ENCODE results near the gene CASP10. TPM values are rescaled to one million over a fixed set of nuclear protein-coding genes. Genes with fewer than 3 reads are reported as not detected.

CASP10 gene
- total and polyA plus RNA-seq, 2 of the 13 experiments (the other 11 are each of a cell fraction or from before 2014, with no cell fraction given): 22.2 to 23.8 TPM

DNA sequence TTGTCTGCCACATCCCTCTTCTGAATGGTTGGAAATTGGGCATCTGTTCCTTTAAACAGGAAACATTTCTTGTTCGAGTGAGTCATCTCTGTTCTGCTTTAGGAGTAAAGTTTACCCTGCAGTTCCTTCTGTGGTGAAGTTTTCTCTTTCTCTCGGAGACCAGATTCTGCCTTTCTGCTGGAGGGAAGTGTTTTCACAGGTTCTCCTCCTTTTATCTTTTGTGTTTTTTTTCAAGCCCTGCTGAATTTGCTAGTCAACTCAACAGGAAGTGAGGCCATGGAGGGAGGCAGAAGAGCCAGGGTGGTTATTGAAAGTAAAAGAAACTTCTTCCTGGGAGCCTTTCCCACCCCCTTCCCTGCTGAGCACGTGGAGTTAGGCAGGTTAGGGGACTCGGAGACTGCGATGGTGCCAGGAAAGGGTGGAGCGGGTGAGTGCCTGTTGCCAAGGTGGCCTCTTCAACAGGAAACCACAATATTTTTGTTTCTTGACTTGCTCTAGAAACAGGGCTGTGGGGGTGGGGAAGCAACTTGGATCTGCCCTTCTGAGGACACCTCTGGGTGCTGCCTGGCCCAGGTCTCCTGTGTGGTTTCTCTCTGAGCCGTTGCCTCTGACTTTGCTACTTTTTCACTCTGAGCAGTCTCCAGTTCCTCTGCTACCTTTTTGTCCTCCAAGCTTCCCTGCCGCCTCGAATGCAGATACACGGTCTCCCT is 75.2 kb downstream of the CASP10 start (continued):
- TF ChIP-seq CCAR2 (optimal IDR thresholded peaks at IDR 0.05; ENCODE audit: low read depth, low read length): no peak
- TF ChIP-seq ZNF496 (CRISPR knock-in tag; IDR thresholded peaks at IDR 0.05; ENCODE audit: insufficient replicate concordance): no peak
- TF ChIP-seq SMAD1 (CRISPR knock-in tag; IDR thresholded peaks at IDR 0.05; ENCODE audit: borderline replicate concordance, low read depth): no peak
- TF ChIP-seq, protein P1, sequence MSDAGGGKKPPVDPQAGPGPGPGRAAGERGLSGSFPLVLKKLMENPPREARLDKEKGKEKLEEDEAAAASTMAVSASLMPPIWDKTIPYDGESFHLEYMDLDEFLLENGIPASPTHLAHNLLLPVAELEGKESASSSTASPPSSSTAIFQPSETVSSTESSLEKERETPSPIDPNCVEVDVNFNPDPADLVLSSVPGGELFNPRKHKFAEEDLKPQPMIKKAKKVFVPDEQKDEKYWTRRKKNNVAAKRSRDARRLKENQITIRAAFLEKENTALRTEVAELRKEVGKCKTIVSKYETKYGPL (CRISPR knock-in tag; IDR thresholded peaks at IDR 0.05): no peak
- TF ChIP-seq, protein P2, sequence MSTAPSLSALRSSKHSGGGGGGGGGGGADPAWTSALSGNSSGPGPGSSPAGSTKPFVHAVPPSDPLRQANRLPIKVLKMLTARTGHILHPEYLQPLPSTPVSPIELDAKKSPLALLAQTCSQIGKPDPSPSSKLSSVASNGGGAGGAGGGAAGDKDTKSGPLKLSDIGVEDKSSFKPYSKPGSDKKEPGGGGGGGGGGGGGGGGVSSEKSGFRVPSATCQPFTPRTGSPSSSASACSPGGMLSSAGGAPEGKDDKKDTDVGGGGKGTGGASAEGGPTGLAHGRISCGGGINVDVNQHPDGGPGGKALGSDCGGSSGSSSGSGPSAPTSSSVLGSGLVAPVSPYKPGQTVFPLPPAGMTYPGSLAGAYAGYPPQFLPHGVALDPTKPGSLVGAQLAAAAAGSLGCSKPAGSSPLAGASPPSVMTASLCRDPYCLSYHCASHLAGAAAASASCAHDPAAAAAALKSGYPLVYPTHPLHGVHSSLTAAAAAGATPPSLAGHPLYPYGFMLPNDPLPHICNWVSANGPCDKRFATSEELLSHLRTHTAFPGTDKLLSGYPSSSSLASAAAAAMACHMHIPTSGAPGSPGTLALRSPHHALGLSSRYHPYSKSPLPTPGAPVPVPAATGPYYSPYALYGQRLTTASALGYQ (CRISPR knock-in tag; IDR thresholded peaks at IDR 0.05): no peak
- peak; percentile 65 for TF ChIP-seq TBX2 (CRISPR knock-in tag; IDR thresholded peaks at IDR 0.05; ENCODE audit: borderline replicate concordance)
- no peak for TF ChIP-seq SRSF9 (IDR thresholded peaks at IDR 0.05; ENCODE audit: borderline replicate concordance, insufficient read depth, low read depth, low read length, poor library complexity, severe bottlenecking)
- TF ChIP-seq PRPF4 (IDR thresholded peaks at IDR 0.05; ENCODE audit: low read depth, low read length, poor library complexity, severe bottlenecking): no peak
- no peak for TF ChIP-seq SOX13 (IDR thresholded peaks at IDR 0.05)
- no peak for TF ChIP-seq SOX13 (CRISPR knock-in tag; conservative IDR thresholded peaks at IDR 0.05 in 1 of 2, IDR thresholded peaks at IDR 0.05 in 1 of 2)
- TF ChIP-seq ZNF709 (CRISPR knock-in tag; IDR thresholded peaks at IDR 0.05): no peak
- TF ChIP-seq NFE2L2 (IDR thresholded peaks at IDR 0.05; ENCODE audit: low read length): no peak
- TF ChIP-seq MTA1 (CRISPR knock-in tag; IDR thresholded peaks at IDR 0.05; ENCODE audit: borderline replicate concordance): no peak
- TF ChIP-seq SATB2 (CRISPR knock-in tag; IDR thresholded peaks at IDR 0.05): no peak
- TF ChIP-seq, protein P3, sequence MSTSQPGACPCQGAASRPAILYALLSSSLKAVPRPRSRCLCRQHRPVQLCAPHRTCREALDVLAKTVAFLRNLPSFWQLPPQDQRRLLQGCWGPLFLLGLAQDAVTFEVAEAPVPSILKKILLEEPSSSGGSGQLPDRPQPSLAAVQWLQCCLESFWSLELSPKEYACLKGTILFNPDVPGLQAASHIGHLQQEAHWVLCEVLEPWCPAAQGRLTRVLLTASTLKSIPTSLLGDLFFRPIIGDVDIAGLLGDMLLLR (CRISPR knock-in tag; IDR thresholded peaks at IDR 0.05): peak; percentile 77; the same call in 1 of the 2 replicates
- no peak for TF ChIP-seq CREB1 (IDR thresholded peaks at IDR 0.05)
- no peak for TF ChIP-seq CREB1 (CRISPR knock-in tag; IDR thresholded peaks at IDR 0.05)
- TF ChIP-seq TP53 (CRISPR knock-in tag; conservative IDR thresholded peaks at IDR 0.05): peak; percentile 66; the same call in 1 of the 2 replicates
- no peak for TF ChIP-seq ZNF124 (CRISPR knock-in tag; IDR thresholded peaks at IDR 0.05)
- TF ChIP-seq ZNF383 (CRISPR knock-in tag; IDR thresholded peaks at IDR 0.05; ENCODE audit: borderline replicate concordance): no peak
- TF ChIP-seq, protein P4, sequence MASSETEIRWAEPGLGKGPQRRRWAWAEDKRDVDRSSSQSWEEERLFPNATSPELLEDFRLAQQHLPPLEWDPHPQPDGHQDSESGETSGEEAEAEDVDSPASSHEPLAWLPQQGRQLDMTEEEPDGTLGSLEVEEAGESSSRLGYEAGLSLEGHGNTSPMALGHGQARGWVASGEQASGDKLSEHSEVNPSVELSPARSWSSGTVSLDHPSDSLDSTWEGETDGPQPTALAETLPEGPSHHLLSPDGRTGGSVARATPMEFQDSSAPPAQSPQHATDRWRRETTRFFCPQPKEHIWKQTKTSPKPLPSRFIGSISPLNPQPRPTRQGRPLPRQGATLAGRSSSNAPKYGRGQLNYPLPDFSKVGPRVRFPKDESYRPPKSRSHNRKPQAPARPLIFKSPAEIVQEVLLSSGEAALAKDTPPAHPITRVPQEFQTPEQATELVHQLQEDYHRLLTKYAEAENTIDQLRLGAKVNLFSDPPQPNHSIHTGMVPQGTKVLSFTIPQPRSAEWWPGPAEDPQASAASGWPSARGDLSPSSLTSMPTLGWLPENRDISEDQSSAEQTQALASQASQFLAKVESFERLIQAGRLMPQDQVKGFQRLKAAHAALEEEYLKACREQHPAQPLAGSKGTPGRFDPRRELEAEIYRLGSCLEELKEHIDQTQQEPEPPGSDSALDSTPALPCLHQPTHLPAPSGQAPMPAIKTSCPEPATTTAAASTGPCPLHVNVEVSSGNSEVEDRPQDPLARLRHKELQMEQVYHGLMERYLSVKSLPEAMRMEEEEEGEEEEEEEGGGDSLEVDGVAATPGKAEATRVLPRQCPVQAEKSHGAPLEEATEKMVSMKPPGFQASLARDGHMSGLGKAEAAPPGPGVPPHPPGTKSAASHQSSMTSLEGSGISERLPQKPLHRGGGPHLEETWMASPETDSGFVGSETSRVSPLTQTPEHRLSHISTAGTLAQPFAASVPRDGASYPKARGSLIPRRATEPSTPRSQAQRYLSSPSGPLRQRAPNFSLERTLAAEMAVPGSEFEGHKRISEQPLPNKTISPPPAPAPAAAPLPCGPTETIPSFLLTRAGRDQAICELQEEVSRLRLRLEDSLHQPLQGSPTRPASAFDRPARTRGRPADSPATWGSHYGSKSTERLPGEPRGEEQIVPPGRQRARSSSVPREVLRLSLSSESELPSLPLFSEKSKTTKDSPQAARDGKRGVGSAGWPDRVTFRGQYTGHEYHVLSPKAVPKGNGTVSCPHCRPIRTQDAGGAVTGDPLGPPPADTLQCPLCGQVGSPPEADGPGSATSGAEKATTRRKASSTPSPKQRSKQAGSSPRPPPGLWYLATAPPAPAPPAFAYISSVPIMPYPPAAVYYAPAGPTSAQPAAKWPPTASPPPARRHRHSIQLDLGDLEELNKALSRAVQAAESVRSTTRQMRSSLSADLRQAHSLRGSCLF (CRISPR knock-in tag; IDR thresholded peaks at IDR 0.05; ENCODE audit: borderline replicate concordance): no peak
- TF ChIP-seq TMF1 (CRISPR knock-in tag; IDR thresholded peaks at IDR 0.05; ENCODE audit: low read depth): 0 out of 2 replicates have a peak, but pooled peaks have one; percentile 13

Data from HepG2 (cell line).